ENCODE results near the gene DENND5B. TPM values are rescaled to one million over a fixed set of nuclear protein-coding genes. Genes with fewer than 3 reads are reported as not detected.

The DENND5B gene
- 10 to 100 TPM; 32.2 to 59.2 (median 57.2) TPM for total RNA-seq

- TF ChIP-seq CTCF (IDR thresholded peaks at IDR 0.05) (no peak), POLR2A (IDR thresholded peaks at IDR 0.05) (peak in 1 of 2 donors; percentile 59)
- Histone ChIP-seq H3K4me1 (no peaks in the 10 kb centered on the region), H3K27ac (peak within 1 kb of the TSS; percentile 96 to 99 (median 98)), H3K27me3 (no peaks in the 10 kb centered on the region), H3K4me3 (peak within 1 kb of the TSS; percentile 68 to 98 (median 95)), H3K9me3 (no peaks in the 10 kb centered on the region), H3K36me3 (no peaks in the 10 kb centered on the region)
- DNase-seq: peak; percentile 69 to 89 (median 84)
These were observed at the start of gene DENND5B for GRCh38 chr12:31590642-31591379. Gene DENND5B, minus strand, starts transcription at chr12:31591136. Its CDS starts 304 bp downstream, at chr12:31590832.

- Histone ChIP-seq H3K27ac (no peak overlapping the region), H3K4me3 (no peak overlapping the region), H3K4me1 (no peaks in the 10 kb centered on the region), H3K36me3 (no peaks in the 10 kb centered on the region), H3K27me3 (no peaks in the 10 kb centered on the region), H3K9me3 (no peaks in the 10 kb centered on the region)
- TF ChIP-seq CTCF (IDR thresholded peaks at IDR 0.05) (no peak), POLR2A (IDR thresholded peaks at IDR 0.05) (no peak)
- DNase-seq: no peak
These were observed 43.7 kb upstream of the DENND5B start for GRCh38 chr12:31634620-31635019.

GRCh38 chr12:31633464-31633863, 42.5 kb upstream of the DENND5B start:
- TF ChIP-seq CTCF (IDR thresholded peaks at IDR 0.05) (no peak), POLR2A (IDR thresholded peaks at IDR 0.05) (no peak)
- no peaks in the 10 kb centered on the region for H3K4me1 ChIP-seq
- no peak overlapping the region for H3K4me3 ChIP-seq
- no peaks in the 10 kb centered on the region for H3K36me3 ChIP-seq
- H3K9me3 ChIP-seq: no peaks in the 10 kb centered on the region
- no peak for DNase-seq
- H3K27me3 ChIP-seq: no peaks in the 10 kb centered on the region
- H3K27ac ChIP-seq: no peak overlapping the region

GRCh38 chr12:31631809-31632208, 40.9 kb upstream of the DENND5B start:
- Histone ChIP-seq H3K9me3 (no peaks in the 10 kb centered on the region), H3K4me1 (no peaks in the 10 kb centered on the region), H3K27ac (no peak overlapping the region), H3K4me3 (no peak overlapping the region), H3K36me3 (no peaks in the 10 kb centered on the region), H3K27me3 (no peaks in the 10 kb centered on the region)
- DNase-seq: no peak
- TF ChIP-seq POLR2A (IDR thresholded peaks at IDR 0.05): no peak
- TF ChIP-seq CTCF (IDR thresholded peaks at IDR 0.05): no peak

GRCh38 chr12:31631023-31631724, 40.2 kb upstream of the DENND5B start:
- H3K27me3 ChIP-seq: no peaks in the 10 kb centered on the region
- H3K9me3 ChIP-seq: no peaks in the 10 kb centered on the region
- DNase-seq: no peak
- H3K4me3 ChIP-seq: no peak overlapping the region
- no peak overlapping the region for H3K27ac ChIP-seq
- no peaks in the 10 kb centered on the region for H3K4me1 ChIP-seq
- TF ChIP-seq POLR2A (IDR thresholded peaks at IDR 0.05) (no peak), CTCF (IDR thresholded peaks at IDR 0.05) (no peak)
- no peaks in the 10 kb centered on the region for H3K36me3 ChIP-seq

Data from Peyer's patch (tissue), 4 donors.